Testis (tissue), 3 donors: ENCODE data around the gene TXLNB. TPM values are rescaled to one million over a fixed set of nuclear protein-coding genes. Genes with fewer than 3 reads are reported as not detected.
"Not testable (repeated sequence)": the region's sequence is repeated elsewhere in the genome, so short reads cannot be mapped to it uniquely, and the experiment has no call there.

Source experiments
- DNase-seq: peaks from one replicate; pipeline ENCODE4 v3.0.0-alpha.2; 2019
- H3K27ac ChIP-seq, 2 donors: fragments of 200-600 bp; sonication (generic); one replicate each; pipeline ENCODE4 v1.5.1; 2019
- H3K27me3 ChIP-seq: fragments of 200-600 bp; sonication (generic); one replicate; pipeline ENCODE4 v1.5.1; 2019
- H3K36me3 ChIP-seq: fragments of 200-600 bp; sonication (generic); one replicate; pipeline ENCODE4 v1.5.1; 2017; ENCODE audit warnings: low read depth; ENCODE audit errors: missing control alignments
- H3K4me1 ChIP-seq: fragments of 200-600 bp; sonication (generic); one replicate; pipeline ENCODE4 v1.5.1; 2019
- H3K4me3 ChIP-seq, 2 donors: fragments of 200-600 bp; sonication (generic); one replicate each; pipeline ENCODE4 v1.5.1; 2017 to 2019
- H3K9me3 ChIP-seq: fragments of 200-600 bp; sonication (generic); one replicate; pipeline ENCODE4 v1.5.1; 2017
- CTCF ChIP-seq, 3 experiments: fragments of 450-650 bp in 2 of 3; fragments of 200-600 bp in 1 of 3; sonication (generic) in 1 of 3; IDR thresholded peaks; one replicate each; pipeline ENCODE4 v1.5.1; 2016 to 2019; ENCODE audit warnings: antibody characterized with exemption in 3 of 3, mild to moderate bottlenecking in 2 of 3, moderate library complexity in 1 of 3
- POLR2A ChIP-seq: fragments of 450-650 bp; IDR thresholded peaks from one replicate; pipeline ENCODE4 v1.6.1; 2017; ENCODE audit warnings: antibody characterized with exemption, mild to moderate bottlenecking, moderate library complexity
- WGBS, 2 donors: methylation state at CpG; one replicate each; pipeline ENCODE4 v1.1.5; 2018; 5-methylcytosine and 5-hydroxymethylcytosine counted together
- intact Hi-C: fragments of 100-400 bp; cut with DNase I; formaldehyde crosslinking; loops from one replicate; pipeline ENCODE4 v1.15.1; 2023; ENCODE audit warnings: low total_unique reads
- polyA plus RNA-seq: library from polyadenylated mRNA; stranded (reverse); fragments of 350-450 nt; fragmentation: Illumina TruSeq; extraction: RNeasy Lipid Tissue Mini Kit (QIAGEN cat#74804); gene quantifications from one replicate; pipeline ENCODE4 v1.2.3, GENCODE V29; 2014; ENCODE audit warnings: low read depth, low replicate concordance; ENCODE audit not compliant: insufficient read depth
- total RNA-seq, 2 donors: library from RNA; depleted of rRNA; stranded (reverse); fragments of >200 nt; gene quantifications; one replicate each; pipeline ENCODE4 v1.2.3, GENCODE V29; 2016

The TXLNB gene
- total and polyA plus RNA-seq, 3 donors from 2014 or later: 3.7 to 4.5 (median 4.1) TPM

- no peaks in the 10 kb centered on the region for H3K27me3 ChIP-seq
- peak; percentile 26 for DNase-seq
- H3K36me3 ChIP-seq: no peaks in the 10 kb centered on the region
- H3K27ac ChIP-seq: peak overlapping the region; percentile 40 to 52
- TF ChIP-seq POLR2A: no peak
- no peak for TF ChIP-seq CTCF (IDR thresholded peaks at IDR 0.05)
- WGBS, 2 donors: 21 to 31% methylated on average over 5 of the region's 5 CpGs
- intact Hi-C loops: no loop called here
- peaks cover 15% of the 10 kb centered on the region for H3K4me1 ChIP-seq
- H3K9me3 ChIP-seq: no peaks in the 10 kb centered on the region
- no peak overlapping the region for H3K4me3 ChIP-seq
Measured at GRCh38 chr6:139290787-139291311, 949 bp downstream of the TXLNB start.

DNA sequence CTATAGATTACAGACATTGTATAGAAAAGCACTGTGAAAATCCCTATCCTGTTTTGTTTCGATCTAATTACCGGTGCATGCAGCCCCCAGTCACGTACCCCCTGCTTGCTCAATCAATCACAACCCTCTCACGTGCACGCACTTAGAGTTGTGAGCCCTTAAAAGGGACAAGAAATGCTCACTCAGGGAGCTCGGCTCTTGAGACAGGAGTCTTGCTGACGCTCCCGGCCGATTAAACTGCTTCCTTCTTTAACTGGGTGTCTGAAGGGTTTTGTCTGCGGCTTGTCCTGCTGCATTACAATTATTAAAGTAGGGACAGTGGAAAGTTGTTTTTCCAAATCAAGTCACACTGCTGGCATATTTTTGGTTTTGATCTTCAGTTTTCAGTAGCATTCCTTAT lies 2.6 kb downstream of the TXLNB start:
- Histone ChIP-seq H3K36me3 (no peaks in the 10 kb centered on the region), H3K4me1 (peaks cover 15% of the 10 kb centered on the region), H3K27me3 (no peaks in the 10 kb centered on the region), H3K9me3 (no peaks in the 10 kb centered on the region), H3K4me3 (no peak overlapping the region), H3K27ac (no peak overlapping the region)
- WGBS, 2 donors: 91 to 92% methylated on average over 10 of the region's 10 CpGs
- no peak for DNase-seq
- intact Hi-C loops: no loop called here
- no peak for TF ChIP-seq CTCF (IDR thresholded peaks at IDR 0.05)
- TF ChIP-seq POLR2A: no peak

DNA sequence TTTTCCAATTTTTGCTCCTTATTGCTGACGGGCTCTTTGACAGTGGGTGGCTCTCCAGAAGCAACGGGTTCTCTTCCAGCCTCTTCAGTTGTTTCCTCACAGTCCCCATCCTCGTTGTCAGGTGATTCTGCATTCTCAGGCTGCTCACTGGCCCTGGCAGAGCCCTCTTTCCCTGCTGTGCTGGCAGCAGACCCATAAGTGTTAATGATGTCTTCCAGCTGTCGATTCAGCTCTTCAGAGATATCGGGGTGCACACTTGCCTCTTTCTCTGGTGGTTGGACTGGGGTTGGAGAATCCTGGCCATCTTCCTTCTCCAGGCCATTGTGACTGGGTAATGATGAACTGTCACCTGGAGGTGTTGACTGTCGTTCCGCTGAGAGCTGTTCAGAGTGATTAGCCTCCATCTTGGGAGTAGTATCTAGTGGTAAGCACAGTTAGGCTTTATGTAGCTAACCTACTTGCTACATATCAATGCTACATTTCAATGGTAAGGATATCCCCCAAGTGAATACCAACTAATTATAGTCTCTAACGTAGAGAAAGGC lies 3.2 kb downstream of the TXLNB start:
- intact Hi-C loops: no loop called here
- no peaks in the 10 kb centered on the region for H3K9me3 ChIP-seq
- WGBS, 2 donors: 92 to 94% methylated on average over 8 of the region's 8 CpGs
- no peak overlapping the region for H3K27ac ChIP-seq
- TF ChIP-seq CTCF (IDR thresholded peaks at IDR 0.05) (no peak), POLR2A (no peak)
- H3K36me3 ChIP-seq: no peaks in the 10 kb centered on the region
- no peaks in the 10 kb centered on the region for H3K27me3 ChIP-seq
- peaks cover 15% of the 10 kb centered on the region for H3K4me1 ChIP-seq
- DNase-seq: no peak
- H3K4me3 ChIP-seq: no peak overlapping the region

- H3K9me3 ChIP-seq: no peaks in the 10 kb centered on the region
- intact Hi-C loops: no loop called here
- H3K4me1 ChIP-seq: peaks cover 15% of the 10 kb centered on the region
- no peak for DNase-seq
- no peak overlapping the region for H3K27ac ChIP-seq
- no peaks in the 10 kb centered on the region for H3K27me3 ChIP-seq
- no peaks in the 10 kb centered on the region for H3K36me3 ChIP-seq
- H3K4me3 ChIP-seq: no peak overlapping the region
- TF ChIP-seq CTCF (IDR thresholded peaks at IDR 0.05) (no peak), POLR2A (no peak)
- WGBS, 2 donors: 90 to 94% methylated on average over 2 of the region's 2 CpGs
Measured at GRCh38 chr6:139287868-139288267, 3.9 kb downstream of the TXLNB start.

DNA sequence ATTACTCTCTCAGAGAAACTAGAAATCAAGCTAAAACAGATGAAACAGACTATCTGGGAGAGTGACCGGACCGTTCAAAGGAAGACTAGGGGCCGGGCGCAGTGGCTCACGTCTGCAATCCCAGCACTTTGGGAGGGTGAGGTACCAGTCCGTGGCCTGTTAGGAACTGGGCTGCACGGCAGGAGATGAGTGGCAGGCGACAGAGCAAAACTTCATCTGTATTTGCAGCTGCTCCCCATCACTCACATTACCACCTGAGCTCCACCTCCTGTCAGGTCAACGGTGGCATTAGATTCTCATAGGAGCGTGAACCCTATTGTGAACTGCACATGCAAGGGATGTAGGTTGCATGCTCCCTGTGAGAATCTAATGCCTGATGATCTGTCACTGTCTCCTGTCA lies 5.4 kb downstream of the TXLNB start:
- not testable (repeated sequence) for H3K36me3 ChIP-seq
- 94 to 97% methylated on average over 8 to 10 of the region's 10 CpGs for WGBS, 2 donors

More for the DNA sequence above, 5.4 kb downstream of the TXLNB start:
- H3K9me3 ChIP-seq, DNase-seq, intact Hi-C loops, H3K27me3 ChIP-seq, H3K27ac ChIP-seq, H3K4me3 ChIP-seq: not testable (repeated sequence)
- H3K4me1 ChIP-seq: peaks cover 11% of the 10 kb centered on the region
